Inflammatory macrophage treated with lipopolysaccharide for 4 hours (primary cell): ENCODE measurements around the gene ERMP1.

ENCODE experiments used
- DNase-seq: peaks from one replicate; pipeline ENCODE4 v3.0.0-alpha.2; 2020

ERMP1 gene

DNA sequence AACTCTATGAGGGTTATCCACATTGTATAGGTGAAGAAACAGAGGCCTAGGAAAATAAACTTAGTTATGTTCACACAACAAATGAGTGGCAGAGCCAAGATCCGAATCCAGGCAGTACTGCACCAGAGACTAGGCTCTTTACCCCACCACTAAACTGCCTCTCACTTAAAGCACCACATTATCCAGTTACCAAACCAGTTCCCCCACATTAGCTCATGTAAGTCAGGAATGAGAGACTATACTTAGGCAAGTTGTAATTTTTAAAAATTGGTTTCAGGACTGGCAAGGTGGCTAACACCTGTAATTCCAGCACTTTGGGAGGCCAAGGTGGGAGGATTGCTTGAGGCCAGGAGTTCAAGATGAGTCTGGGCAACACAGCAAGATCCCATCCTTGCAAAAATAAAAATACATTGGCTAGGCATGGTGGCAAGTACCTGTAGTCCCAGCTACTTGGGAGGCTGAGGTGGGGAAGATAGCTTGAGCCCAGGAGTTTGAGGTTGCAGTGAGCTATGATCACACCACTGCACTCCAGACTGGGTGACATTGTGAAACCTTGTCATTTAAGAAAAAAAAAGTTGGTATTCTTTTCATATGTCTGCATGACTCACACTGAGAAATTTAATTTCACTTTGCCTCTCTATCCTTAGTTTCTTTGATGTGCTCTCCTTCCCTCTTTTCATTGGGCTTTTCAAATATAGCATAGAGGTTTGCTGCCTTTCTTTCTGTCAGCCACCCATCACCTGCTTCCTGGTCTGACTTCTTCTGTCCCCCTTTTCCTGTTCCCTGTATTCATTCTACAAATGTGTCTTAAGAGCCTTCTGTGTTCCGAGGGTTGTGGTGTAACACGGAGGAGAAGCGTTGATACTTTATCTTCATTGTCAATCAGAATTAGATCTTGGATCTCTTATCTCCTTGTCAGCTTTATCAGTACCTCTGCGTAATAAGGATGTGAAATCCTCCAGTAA, 64.7 kb downstream of the ERMP1 start:
- DNase-seq = peak; percentile 62

DNA sequence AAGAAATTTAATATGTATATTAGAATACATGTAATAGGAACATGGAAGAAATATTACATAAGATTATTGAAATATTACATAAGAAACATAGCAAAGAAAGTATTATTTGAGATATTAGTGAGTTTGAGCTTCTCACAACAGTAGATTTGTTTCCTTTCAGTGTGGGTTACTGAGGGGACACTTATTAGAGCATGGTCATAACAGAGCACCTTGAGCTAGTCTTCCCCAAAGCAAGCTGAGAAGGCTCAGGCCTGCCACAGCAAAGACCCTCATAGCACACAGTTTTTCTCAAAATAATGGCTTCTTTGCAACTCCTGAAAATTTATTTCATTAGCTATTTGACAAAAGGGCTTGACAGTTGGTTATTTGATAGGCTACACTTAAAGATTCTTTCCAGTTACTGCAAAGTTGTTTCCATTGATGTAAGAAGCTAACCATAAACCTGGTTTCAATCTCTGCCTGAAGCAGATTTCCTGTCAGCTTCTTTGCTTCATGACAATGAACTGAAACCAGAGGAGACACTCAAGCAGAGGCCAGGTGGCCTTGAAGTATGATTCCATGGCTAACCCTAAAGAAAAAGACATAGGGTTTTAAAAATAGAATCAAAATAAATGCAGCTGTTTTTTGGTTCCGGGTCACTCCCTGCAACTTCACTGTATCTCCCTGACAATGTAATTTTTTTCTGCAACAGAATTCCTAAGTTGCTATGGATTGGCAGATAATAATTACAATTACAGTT, 68.6 kb downstream of the ERMP1 start:
- DNase-seq = no peak

DNA sequence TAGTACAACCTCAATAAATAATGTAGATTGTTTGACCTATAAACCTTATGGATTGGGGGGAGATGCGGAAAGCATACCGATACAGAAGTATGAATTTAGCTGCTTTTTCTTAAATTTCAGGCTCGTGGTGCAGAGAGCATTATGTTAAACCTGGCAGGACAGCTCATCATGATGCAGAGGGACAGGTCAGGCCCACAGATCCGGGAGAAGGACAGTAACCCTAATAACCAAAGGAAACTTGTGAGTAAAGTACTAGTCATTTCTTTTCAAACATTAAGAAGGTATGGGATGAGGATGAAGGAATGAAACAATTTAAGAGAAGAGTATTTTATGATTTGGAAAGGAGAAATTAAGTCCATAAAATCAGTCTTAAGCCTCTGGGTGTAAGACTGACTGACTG, 70.5 kb downstream of the ERMP1 start:
- no peak for DNase-seq

DNA sequence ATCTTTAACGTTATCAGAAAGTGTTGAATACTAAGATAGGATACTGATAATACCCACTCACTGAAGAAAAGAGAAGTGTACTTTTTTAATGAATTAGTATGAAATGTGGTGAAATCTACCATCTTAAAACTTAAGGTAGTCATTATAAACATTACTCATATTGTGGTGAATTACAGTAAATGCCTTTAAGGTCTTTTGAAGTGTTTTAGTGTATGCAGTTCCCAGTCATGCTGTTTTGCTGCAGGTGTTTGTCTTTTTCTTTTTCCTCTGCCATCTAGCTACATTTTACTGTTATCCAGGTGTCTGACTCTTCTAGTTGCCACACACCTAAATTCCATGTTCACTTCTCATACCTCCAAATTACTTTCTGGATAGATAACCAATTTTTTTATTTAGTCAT, 72.6 kb downstream of the ERMP1 start:
- DNase-seq = no peak

DNA sequence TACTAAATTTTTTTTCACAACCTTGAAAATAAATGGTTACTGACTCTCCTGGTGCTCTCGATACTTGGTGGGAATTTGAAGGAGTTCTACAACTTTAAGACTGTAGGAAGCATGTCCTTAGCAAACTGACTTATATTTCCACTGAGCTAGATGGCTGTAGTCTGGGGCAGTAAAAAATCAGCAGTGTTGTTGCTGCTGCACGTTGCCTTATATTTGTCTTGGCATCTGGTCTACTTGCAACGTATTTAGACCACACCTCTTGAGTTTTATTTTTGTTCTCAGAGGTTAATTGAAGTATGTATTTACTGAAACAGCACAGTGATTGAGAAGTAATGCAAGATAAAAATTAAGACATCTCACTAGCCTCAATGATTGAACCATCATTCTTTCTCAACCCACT, 76.3 kb downstream of the ERMP1 start:
- DNase-seq = no peak

DNA sequence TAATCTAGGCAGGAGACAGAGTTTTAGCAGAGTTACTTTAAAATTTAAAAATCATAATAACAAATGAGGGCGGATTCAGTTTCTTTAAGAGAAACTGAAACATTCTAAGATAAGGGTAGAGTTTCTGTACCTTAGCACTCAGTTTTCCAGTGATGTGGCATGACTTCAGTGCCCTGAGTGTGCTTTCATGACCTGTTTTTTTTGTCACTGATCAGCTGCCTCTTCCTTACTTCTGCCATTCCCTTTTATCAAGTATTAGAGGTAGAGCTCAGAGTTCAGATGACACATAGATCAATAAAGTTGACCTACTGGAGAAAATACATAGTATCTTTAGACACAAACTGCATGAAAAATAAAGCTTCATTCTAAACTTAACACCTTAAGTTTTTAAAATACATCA, 82.3 kb downstream of the ERMP1 start:
- DNase-seq = no peak

DNA sequence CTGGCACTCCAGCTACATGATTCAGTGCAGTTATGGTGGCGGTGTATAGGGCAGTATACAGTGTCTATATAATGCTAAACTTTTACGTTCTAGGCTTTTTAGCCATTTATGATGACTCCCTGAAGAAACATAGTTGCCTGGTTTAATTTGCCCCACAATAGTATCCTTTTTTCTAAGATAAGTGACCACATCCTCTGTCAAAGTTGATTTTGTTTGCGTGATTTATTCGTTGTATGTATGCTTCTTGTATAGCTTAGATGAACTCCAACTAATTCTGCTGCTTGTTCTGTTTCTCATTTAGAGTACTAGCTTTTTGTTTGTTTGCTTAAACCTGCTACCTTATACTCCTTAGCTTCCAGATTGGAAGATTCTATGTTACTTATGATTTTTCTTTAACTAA, 83.6 kb downstream of the ERMP1 start:
- DNase-seq = no peak

DNA sequence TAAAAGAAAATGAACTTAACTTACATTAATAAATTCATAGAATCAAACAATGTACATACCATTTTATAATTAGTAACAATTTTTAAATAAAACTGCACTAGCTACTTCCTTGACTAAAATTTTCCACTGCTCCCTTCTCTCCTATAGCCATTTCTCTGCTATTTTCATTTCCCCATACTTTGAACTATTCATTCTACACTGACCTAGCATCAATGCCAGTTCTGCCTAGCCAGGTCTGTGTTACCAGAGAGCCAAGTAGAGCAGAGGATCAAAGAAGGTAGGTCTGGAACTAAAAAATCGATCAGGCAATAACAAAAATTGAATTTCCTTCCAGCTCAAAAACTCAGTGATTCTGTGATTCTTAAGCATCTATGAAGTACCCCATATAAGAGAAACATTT, 84.5 kb downstream of the ERMP1 start:
- no peak for DNase-seq

DNA sequence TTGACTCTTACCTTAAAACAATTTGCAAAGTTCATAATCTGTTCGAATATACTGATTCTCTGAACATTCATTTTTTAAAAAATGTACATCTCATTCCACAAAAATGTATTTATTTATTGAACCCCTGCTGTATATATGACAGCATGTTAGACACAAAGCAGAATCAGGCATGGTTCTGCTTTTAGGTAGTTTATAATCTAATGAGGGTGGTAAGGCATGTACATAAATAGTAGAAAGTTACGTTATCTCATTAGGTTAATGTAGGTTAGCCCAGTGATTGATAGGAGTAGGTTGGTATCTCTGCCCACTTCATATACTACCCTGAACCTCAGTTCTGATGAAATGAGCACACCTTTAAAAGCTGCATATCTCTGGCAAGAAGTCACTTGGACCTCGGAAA, 89.8 kb downstream of the ERMP1 start:
- DNase-seq = no peak

DNA sequence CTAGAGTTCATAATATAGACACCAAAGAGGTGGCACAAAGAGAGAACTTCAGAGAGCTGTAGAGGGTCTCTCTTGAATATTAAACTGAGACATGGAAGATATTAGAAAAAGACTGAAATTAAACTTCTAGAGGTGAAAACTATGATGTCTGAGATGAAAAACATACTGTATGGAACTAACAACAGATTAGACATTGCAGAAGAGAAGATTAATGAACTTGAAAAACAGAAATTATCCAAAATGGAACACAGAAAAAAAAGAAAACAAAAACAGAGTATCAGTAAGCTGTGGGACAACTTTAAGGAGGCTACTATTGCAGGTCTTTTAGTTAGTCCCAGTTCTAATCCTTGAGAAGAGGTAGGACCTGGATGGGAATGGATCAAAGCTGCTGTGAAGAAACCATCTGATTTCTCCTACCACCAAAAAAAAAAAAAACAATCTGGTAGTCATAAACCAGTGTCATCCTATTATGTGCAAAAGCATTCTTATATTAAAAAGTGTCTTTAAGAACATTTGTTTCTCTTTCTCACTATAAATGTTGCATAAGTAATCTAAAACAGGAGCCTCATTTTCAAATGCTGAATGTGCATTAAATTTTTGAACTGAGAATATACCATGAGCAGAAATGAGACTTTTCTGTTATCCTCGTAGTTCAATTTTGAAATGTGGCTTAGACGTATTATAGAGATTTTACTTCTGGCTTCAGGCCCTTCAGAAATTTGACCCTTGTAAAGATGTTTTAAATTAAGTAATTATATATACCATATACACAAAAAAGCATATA, 96.2 kb downstream of the ERMP1 start:
- no peak for DNase-seq

DNA sequence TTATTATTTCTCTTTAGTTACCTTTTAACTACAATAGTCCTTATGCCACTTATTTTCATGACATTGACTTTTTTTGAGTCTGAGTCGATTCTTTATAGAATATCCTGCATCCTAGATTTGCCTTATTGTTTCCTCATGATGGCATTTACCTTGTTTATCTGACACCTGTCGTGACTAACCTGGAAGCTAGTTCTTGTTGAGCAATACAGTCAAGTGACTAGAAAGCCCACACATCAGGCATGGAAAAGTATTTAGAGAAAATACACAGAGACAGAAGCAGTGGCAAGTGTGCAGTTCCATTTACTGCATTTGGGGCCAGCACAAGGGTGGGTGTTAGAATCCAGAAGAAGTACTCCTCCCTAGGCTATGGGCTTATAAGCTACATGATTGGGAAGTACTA, 97.8 kb downstream of the ERMP1 start:
- DNase-seq = no peak
